Hepatocyte (in vitro differentiated cells): ENCODE results near the gene AUH.

ENCODE experiments used
- EZH2 ChIP-seq: fragments of 200-600 bp; sonication (generic); IDR thresholded peaks from 2 replicates; pipeline ENCODE4 v1.6.1; 2016; ENCODE audit warnings: antibody characterized with exemption, mild to moderate bottlenecking, borderline replicate concordance
- TF ChIP-seq, protein P1 (sequence below): fragments of 200-600 bp; sonication (generic); IDR thresholded peaks from 2 replicates; pipeline ENCODE4 v1.5.1; 2016; ENCODE audit warnings: antibody characterized with exemption, mild to moderate bottlenecking; ENCODE audit not compliant: poor library complexity

DNA sequence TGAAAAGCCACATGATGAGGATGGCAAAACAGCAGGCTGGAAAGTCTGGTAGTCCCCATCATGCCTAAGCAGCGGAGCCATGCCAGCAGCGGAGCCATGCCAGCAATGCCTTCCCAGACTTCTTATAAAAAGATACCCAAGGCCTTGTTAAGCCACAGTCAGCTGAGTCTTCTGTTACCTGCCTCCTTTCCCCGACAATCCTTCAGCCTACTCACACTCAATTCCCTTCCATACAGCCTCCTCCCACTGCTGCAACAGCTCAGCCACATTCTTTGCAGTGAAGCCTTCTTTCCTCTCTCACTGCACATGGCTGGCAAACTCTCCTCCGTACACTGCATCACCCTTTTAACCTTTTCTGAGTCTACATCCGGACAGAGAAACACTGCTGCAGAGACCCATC lies 114.9 kb downstream of the AUH start:
- TF ChIP-seq, protein P1, sequence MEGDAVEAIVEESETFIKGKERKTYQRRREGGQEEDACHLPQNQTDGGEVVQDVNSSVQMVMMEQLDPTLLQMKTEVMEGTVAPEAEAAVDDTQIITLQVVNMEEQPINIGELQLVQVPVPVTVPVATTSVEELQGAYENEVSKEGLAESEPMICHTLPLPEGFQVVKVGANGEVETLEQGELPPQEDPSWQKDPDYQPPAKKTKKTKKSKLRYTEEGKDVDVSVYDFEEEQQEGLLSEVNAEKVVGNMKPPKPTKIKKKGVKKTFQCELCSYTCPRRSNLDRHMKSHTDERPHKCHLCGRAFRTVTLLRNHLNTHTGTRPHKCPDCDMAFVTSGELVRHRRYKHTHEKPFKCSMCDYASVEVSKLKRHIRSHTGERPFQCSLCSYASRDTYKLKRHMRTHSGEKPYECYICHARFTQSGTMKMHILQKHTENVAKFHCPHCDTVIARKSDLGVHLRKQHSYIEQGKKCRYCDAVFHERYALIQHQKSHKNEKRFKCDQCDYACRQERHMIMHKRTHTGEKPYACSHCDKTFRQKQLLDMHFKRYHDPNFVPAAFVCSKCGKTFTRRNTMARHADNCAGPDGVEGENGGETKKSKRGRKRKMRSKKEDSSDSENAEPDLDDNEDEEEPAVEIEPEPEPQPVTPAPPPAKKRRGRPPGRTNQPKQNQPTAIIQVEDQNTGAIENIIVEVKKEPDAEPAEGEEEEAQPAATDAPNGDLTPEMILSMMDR: no peak
- TF ChIP-seq EZH2: no peak
